DMS 273 (cell line): ENCODE results near the gene ADGRD1.
A peak's percentile ranks its signal among the peaks of the same experiment; 100 is the strongest.

Experiments used
- DNase-seq: peaks from one replicate; lab custom pipeline; 2025; ENCODE audit not compliant: unreplicated experiment; lab: John Stamatoyannopoulos, UW

The ADGRD1 gene

GRCh38 chr12:131038961-131039950 is 85.5 kb downstream of the ADGRD1 start:
- no peak for DNase-seq

- DNase-seq: no peak
These were observed 86.8 kb downstream of the ADGRD1 start for GRCh38 chr12:131040491-131040890.

GRCh38 chr12:131041216-131041967 is 87.7 kb downstream of the ADGRD1 start:
- DNase-seq: no peak

- DNase-seq: no peak
These were observed 88.5 kb downstream of the ADGRD1 start for GRCh38 chr12:131041968-131042833.

- DNase-seq: no peak
These were observed 89.1 kb downstream of the ADGRD1 start for GRCh38 chr12:131042834-131043245.

- no peak for DNase-seq
These were observed 89.7 kb downstream of the ADGRD1 start for GRCh38 chr12:131043401-131043871.

GRCh38 chr12:131044136-131044535 is 90.4 kb downstream of the ADGRD1 start:
- no peak for DNase-seq

- DNase-seq: no peak
These were observed 91.2 kb downstream of the ADGRD1 start for GRCh38 chr12:131044760-131045381.

GRCh38 chr12:131045705-131046460 is 92.2 kb downstream of the ADGRD1 start:
- DNase-seq: no peak

- peak; percentile 18 for DNase-seq
These were observed 93.4 kb downstream of the ADGRD1 start for GRCh38 chr12:131046813-131047788.

GRCh38 chr12:131047789-131048610 is 94.3 kb downstream of the ADGRD1 start:
- no peak for DNase-seq

GRCh38 chr12:131048611-131048990 is 94.9 kb downstream of the ADGRD1 start:
- DNase-seq: no peak

GRCh38 chr12:131049002-131049401 is 95.3 kb downstream of the ADGRD1 start:
- DNase-seq: no peak

- no peak for DNase-seq
These were observed 96.0 kb downstream of the ADGRD1 start for GRCh38 chr12:131049549-131050339.

GRCh38 chr12:131050463-131051154 is 96.9 kb downstream of the ADGRD1 start:
- DNase-seq: no peak

- no peak for DNase-seq
These were observed 97.4 kb downstream of the ADGRD1 start for GRCh38 chr12:131051155-131051473.
